COLO668 (cell line): ENCODE data around the gene VCPKMT.
"Not testable (repeated sequence)": the region's sequence is repeated elsewhere in the genome, so short reads cannot be mapped to it uniquely, and the experiment has no call there.

ENCODE experiments used
- DNase-seq: peaks from one replicate; lab custom pipeline; 2025; ENCODE audit not compliant: unreplicated experiment; lab: John Stamatoyannopoulos, UW

The VCPKMT gene

GRCh38 chr14:50092006-50092555 lies 24.3 kb downstream of the VCPKMT start:
- no peak for DNase-seq

GRCh38 chr14:50091240-50091913 lies 25.0 kb downstream of the VCPKMT start:
- no peak for DNase-seq

- no peak for DNase-seq
These were observed 27.2 kb downstream of the VCPKMT start for GRCh38 chr14:50089208-50089607.

- no peak for DNase-seq
These were observed 27.6 kb downstream of the VCPKMT start for GRCh38 chr14:50088731-50089130.

- no peak for DNase-seq
These were observed 28.3 kb downstream of the VCPKMT start for GRCh38 chr14:50088117-50088515.

- DNase-seq, result no peak
These were observed 28.8 kb downstream of the VCPKMT start for GRCh38 chr14:50087341-50088116.

GRCh38 chr14:50086321-50086711 lies 30.1 kb downstream of the VCPKMT start:
- DNase-seq, result no peak

GRCh38 chr14:50085570-50086320 lies 30.6 kb downstream of the VCPKMT start:
- DNase-seq, result no peak

GRCh38 chr14:50084666-50085065 lies 31.7 kb downstream of the VCPKMT start:
- no peak for DNase-seq

GRCh38 chr14:50083467-50084337 lies 32.7 kb downstream of the VCPKMT start:
- DNase-seq, result no peak

GRCh38 chr14:50082784-50083466 lies 33.4 kb downstream of the VCPKMT start:
- DNase-seq, result no peak

GRCh38 chr14:50082308-50082742 lies 34.0 kb downstream of the VCPKMT start:
- DNase-seq, result no peak

- not testable (repeated sequence) for DNase-seq
These were observed 37.3 kb downstream of the VCPKMT start for GRCh38 chr14:50079103-50079502.

- DNase-seq, result not testable (repeated sequence)
These were observed 42.7 kb downstream of the VCPKMT start for GRCh38 chr14:50073663-50074062.

- DNase-seq, result no peak
These were observed 44.0 kb downstream of the VCPKMT start for GRCh38 chr14:50072395-50072794.

GRCh38 chr14:50070840-50071548 lies 45.4 kb downstream of the VCPKMT start:
- no peak for DNase-seq

GRCh38 chr14:50070230-50070629 lies 46.1 kb downstream of the VCPKMT start:
- no peak for DNase-seq

- no peak for DNase-seq
These were observed 47.0 kb downstream of the VCPKMT start for GRCh38 chr14:50069325-50069724.

GRCh38 chr14:50068496-50068895 lies 47.9 kb downstream of the VCPKMT start:
- no peak for DNase-seq
